ENCODE measurements around the gene KCNB1.

Gene KCNB1

GRCh38 chr20:49405696-49406095 lies 76.8 kb downstream of the KCNB1 start:
- no peak for DNase-seq

- peak; percentile 14 for DNase-seq
Measured at GRCh38 chr20:49405062-49405683, 77.3 kb downstream of the KCNB1 start.

- DNase-seq = no peak
Measured at GRCh38 chr20:49404461-49404860, 78.0 kb downstream of the KCNB1 start.

GRCh38 chr20:49403911-49404310 lies 78.6 kb downstream of the KCNB1 start:
- no peak for DNase-seq

- DNase-seq = no peak
Measured at GRCh38 chr20:49403012-49403411, 79.5 kb downstream of the KCNB1 start.

- no peak for DNase-seq
Measured at GRCh38 chr20:49400904-49401303, 81.6 kb downstream of the KCNB1 start.

- DNase-seq = no peak
Measured at GRCh38 chr20:49400410-49400809, 82.1 kb downstream of the KCNB1 start.

GRCh38 chr20:49399329-49399728 lies 83.1 kb downstream of the KCNB1 start:
- DNase-seq = no peak

- no peak for DNase-seq
Measured at GRCh38 chr20:49398401-49399144, 83.9 kb downstream of the KCNB1 start.

- DNase-seq = no peak
Measured at GRCh38 chr20:49397525-49397924, 84.9 kb downstream of the KCNB1 start.

GRCh38 chr20:49396230-49396629 lies 86.2 kb downstream of the KCNB1 start:
- DNase-seq = no peak

GRCh38 chr20:49395659-49396058 lies 86.8 kb downstream of the KCNB1 start:
- DNase-seq = no peak

- DNase-seq = no peak
Measured at GRCh38 chr20:49395183-49395582, 87.3 kb downstream of the KCNB1 start.

- no peak for DNase-seq
Measured at GRCh38 chr20:49394757-49395156, 87.7 kb downstream of the KCNB1 start.

- DNase-seq = no peak
Measured at GRCh38 chr20:49394264-49394663, 88.2 kb downstream of the KCNB1 start.

GRCh38 chr20:49393803-49394202 lies 88.7 kb downstream of the KCNB1 start:
- DNase-seq = no peak

GRCh38 chr20:49392745-49393144 lies 89.7 kb downstream of the KCNB1 start:
- DNase-seq = peak; percentile 89

- no peak for DNase-seq
Measured at GRCh38 chr20:49391404-49392245, 90.8 kb downstream of the KCNB1 start.

GRCh38 chr20:49389854-49390253 lies 92.6 kb downstream of the KCNB1 start:
- no peak for DNase-seq

GRCh38 chr20:49388744-49389143 lies 93.7 kb downstream of the KCNB1 start:
- no peak for DNase-seq

GRCh38 chr20:49387581-49387939 lies 94.9 kb downstream of the KCNB1 start:
- no peak for DNase-seq

GRCh38 chr20:49386848-49387580 lies 95.5 kb downstream of the KCNB1 start:
- peak; percentile 90 for DNase-seq

- DNase-seq = peak; percentile 30
Measured at GRCh38 chr20:49385465-49385864, 97.0 kb downstream of the KCNB1 start.

Data from NCI-H345 (cell line).